Liver (tissue), 9 donors: ENCODE results near the gene TSKS. TPM values are rescaled to one million over a fixed set of nuclear protein-coding genes. Genes with fewer than 3 reads are reported as not detected.

Experiments used
- DNase-seq: peaks from one replicate; pipeline ENCODE4 v3.0.0-alpha.2; 2017; ENCODE audit warnings: low spot score
- H3K27ac ChIP-seq, 2 donors: one replicate each; pipeline ENCODE4 v1.7.0; 2013; ENCODE audit warnings: inconsistent platforms in 2 of 2, low read length in 2 of 2, control low read depth in 1 of 2, low read depth in 1 of 2, mild to moderate bottlenecking in 1 of 2
- H3K27me3 ChIP-seq, 4 donors: one replicate each; pipeline versions ENCODE4 v1.6.1 to v1.7.0; 2013; ENCODE audit warnings: low read length in 3 of 4, inconsistent platforms in 1 of 4, mild to moderate bottlenecking in 1 of 4, moderate library complexity in 1 of 4; ENCODE audit not compliant: control insufficient read depth in 4 of 4, insufficient read depth in 4 of 4
- H3K36me3 ChIP-seq, 4 donors: one replicate each; pipeline versions ENCODE4 v1.6.1 to v1.7.0; 2013; ENCODE audit warnings: low read length in 3 of 4, mild to moderate bottlenecking in 3 of 4, low read depth in 1 of 4, moderate library complexity in 1 of 4; ENCODE audit not compliant: control insufficient read depth in 4 of 4, insufficient read depth in 3 of 4
- H3K4me1 ChIP-seq, 4 donors: one replicate each; pipeline versions ENCODE4 v1.6.1 to v1.7.0; 2013; ENCODE audit warnings: low read length in 3 of 4, mild to moderate bottlenecking in 3 of 4, moderate library complexity in 1 of 4; ENCODE audit not compliant: control insufficient read depth in 4 of 4, insufficient read depth in 4 of 4
- H3K4me3 ChIP-seq, 3 donors: one replicate each; pipeline versions ENCODE4 v1.6.1 to v1.7.0; 2013; ENCODE audit warnings: low read length in 3 of 3, control low read depth in 1 of 3, low read depth in 1 of 3, mild to moderate bottlenecking in 1 of 3
- H3K9ac ChIP-seq, 2 donors: one replicate each; pipeline ENCODE4 v1.7.0; 2013; ENCODE audit warnings: low read length in 2 of 2, mild to moderate bottlenecking in 2 of 2, moderate library complexity in 2 of 2, control low read depth in 1 of 2, low read depth in 1 of 2
- H3K9me3 ChIP-seq, 4 donors: one replicate each; pipeline versions ENCODE4 v1.6.1 to v1.7.0; 2013; ENCODE audit warnings: low read length in 3 of 4; ENCODE audit not compliant: control insufficient read depth in 4 of 4
- FOXA1 ChIP-seq: IDR thresholded peaks from 2 replicates; pipeline ENCODE4 v1.6.1; 2016; ENCODE audit warnings: antibody characterized with exemption
- FOXA2 ChIP-seq: IDR thresholded peaks from 2 replicates; pipeline ENCODE4 v1.6.1; 2016; ENCODE audit warnings: antibody characterized with exemption
- GABPA ChIP-seq, 2 donors: IDR thresholded peaks in 1 of 2; conservative IDR thresholded peaks in 1 of 2; 2 replicates each; pipeline ENCODE4 v1.6.1; 2016; ENCODE audit warnings: antibody characterized with exemption in 2 of 2, mild to moderate bottlenecking in 1 of 2, moderate library complexity in 1 of 2
- HNF4G ChIP-seq: IDR thresholded peaks from 2 replicates; pipeline ENCODE4 v1.6.1; 2016; ENCODE audit warnings: antibody characterized with exemption
- JUND ChIP-seq, 2 donors: IDR thresholded peaks; 2 replicates each; pipeline ENCODE4 v1.6.1; 2016; ENCODE audit warnings: antibody characterized with exemption in 2 of 2
- MAX ChIP-seq: IDR thresholded peaks from 2 replicates; pipeline ENCODE4 v1.6.1; 2016; ENCODE audit warnings: antibody characterized with exemption
- RXRA ChIP-seq, 2 donors: IDR thresholded peaks; 2 replicates each; pipeline ENCODE4 v1.6.1; 2017 to 2018; ENCODE audit warnings: antibody characterized with exemption in 2 of 2, mild to moderate bottlenecking in 1 of 2
- SP1 ChIP-seq: IDR thresholded peaks from 2 replicates; pipeline ENCODE4 v1.6.1; 2018; ENCODE audit warnings: antibody characterized with exemption, mild to moderate bottlenecking
- TAF1 ChIP-seq: conservative IDR thresholded peaks from 2 replicates; pipeline ENCODE4 v1.6.1; 2016; ENCODE audit warnings: antibody characterized with exemption, mild to moderate bottlenecking
- YY1 ChIP-seq: IDR thresholded peaks from 2 replicates; pipeline ENCODE4 v1.6.1; 2016; ENCODE audit warnings: antibody characterized with exemption, mild to moderate bottlenecking
- WGBS: extraction: QIAGEN DNeasy Blood & Tissue Kit; methylation state at CpG from one replicate; pipeline ENCODE4 v1.1.7; 2013; 5-methylcytosine and 5-hydroxymethylcytosine counted together
- polyA plus RNA-seq, 2 donors: library from polyadenylated mRNA; stranded (reverse) in 1 of 2; unstranded in 1 of 2; fragments of 200-250 nt in 1 of 2; fragments of >200 nt in 1 of 2; fragmentation: Nextera tagmentation in 1 of 2; extraction: Ambion mirVana in 1 of 2; gene quantifications; one replicate each; pipeline versions ENCODE4 v1.2.1 to v1.2.3, GENCODE V29; 2013 to 2015
- total RNA-seq, 2 donors: library from RNA; depleted of rRNA; stranded (reverse); fragments of >200 nt; gene quantifications; one replicate each; pipeline ENCODE4 v1.2.3, GENCODE V29; 2014
- TF ChIP-seq, protein P1 (sequence below): IDR thresholded peaks from 2 replicates; pipeline ENCODE4 v1.6.1; 2016; ENCODE audit warnings: antibody characterized with exemption, mild to moderate bottlenecking
- TF ChIP-seq, protein P2 (sequence below): IDR thresholded peaks from 2 replicates; pipeline ENCODE4 v1.6.1; 2016; ENCODE audit warnings: antibody characterized with exemption
- TF ChIP-seq, protein P3 (sequence below): fragments of 150-350 bp; IDR thresholded peaks from 2 replicates; pipeline ENCODE4 v1.5.1; 2017; ENCODE audit warnings: improper control_type of control experiment, low read depth, low read length; ENCODE audit not compliant: missing input control
- TF ChIP-seq, protein P4 (sequence below): IDR thresholded peaks from 2 replicates; pipeline ENCODE4 v1.6.1; 2016; ENCODE audit warnings: antibody characterized with exemption
- donor health status: healthy.
- donor health status: healthy.
- donor health status: healthy.
- donor health status: healthy.
- donor health status: healthy.

The TSKS gene
- total and polyA plus RNA-seq, 4 donors = 0.07 to 0.61 (median 0.08) TPM; not detected in 1

DNA sequence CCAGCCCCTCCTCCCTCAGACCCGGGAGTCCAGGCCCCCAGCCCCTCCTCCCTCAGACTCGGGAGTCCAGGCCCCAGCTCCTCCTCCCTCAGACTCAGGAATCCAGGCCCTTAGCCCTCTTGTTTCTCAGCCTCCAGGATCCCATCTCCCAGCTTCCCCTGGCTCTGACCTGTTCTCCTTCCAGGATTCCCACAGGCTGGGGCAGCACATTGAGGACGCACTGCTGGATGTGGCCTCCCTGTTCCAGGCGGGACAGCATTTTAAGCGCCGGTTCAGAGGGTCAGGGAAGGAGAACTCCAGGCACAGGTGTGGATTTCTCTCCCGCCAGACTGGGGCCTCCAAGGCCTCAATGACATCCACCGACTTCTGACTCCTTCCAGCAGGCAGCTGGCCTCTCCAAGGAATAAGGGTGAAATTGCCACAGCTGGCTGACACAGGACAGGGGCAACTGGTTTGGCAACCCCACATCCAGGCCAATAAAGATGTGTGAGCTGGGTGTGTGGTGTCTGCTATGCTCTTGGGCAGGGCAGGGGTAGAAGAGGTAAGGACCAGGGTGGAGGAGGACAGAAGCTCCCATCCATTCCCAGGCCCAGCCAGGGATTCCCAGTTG lies 49.8 kb downstream of the TSKS start:
- WGBS = 76% methylated on average over 8 of the region's 8 CpGs
- no peak for DNase-seq

GRCh38 chr19:49712397-49712859 lies 50.7 kb downstream of the TSKS start:
- 69% methylated on average over 20 of the region's 20 CpGs for WGBS
- Histone ChIP-seq H3K9me3 (no peaks in the 10 kb centered on the region), H3K4me1 (no peaks in the 10 kb centered on the region), H3K27me3 (no peaks in the 10 kb centered on the region), H3K36me3 (no peaks in the 10 kb centered on the region), H3K27ac (no peak overlapping the region), H3K4me3 (no peak overlapping the region), H3K9ac (no peak overlapping the region)
- TF ChIP-seq, protein P1, sequence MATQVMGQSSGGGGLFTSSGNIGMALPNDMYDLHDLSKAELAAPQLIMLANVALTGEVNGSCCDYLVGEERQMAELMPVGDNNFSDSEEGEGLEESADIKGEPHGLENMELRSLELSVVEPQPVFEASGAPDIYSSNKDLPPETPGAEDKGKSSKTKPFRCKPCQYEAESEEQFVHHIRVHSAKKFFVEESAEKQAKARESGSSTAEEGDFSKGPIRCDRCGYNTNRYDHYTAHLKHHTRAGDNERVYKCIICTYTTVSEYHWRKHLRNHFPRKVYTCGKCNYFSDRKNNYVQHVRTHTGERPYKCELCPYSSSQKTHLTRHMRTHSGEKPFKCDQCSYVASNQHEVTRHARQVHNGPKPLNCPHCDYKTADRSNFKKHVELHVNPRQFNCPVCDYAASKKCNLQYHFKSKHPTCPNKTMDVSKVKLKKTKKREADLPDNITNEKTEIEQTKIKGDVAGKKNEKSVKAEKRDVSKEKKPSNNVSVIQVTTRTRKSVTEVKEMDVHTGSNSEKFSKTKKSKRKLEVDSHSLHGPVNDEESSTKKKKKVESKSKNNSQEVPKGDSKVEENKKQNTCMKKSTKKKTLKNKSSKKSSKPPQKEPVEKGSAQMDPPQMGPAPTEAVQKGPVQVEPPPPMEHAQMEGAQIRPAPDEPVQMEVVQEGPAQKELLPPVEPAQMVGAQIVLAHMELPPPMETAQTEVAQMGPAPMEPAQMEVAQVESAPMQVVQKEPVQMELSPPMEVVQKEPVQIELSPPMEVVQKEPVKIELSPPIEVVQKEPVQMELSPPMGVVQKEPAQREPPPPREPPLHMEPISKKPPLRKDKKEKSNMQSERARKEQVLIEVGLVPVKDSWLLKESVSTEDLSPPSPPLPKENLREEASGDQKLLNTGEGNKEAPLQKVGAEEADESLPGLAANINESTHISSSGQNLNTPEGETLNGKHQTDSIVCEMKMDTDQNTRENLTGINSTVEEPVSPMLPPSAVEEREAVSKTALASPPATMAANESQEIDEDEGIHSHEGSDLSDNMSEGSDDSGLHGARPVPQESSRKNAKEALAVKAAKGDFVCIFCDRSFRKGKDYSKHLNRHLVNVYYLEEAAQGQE = no peak
- TF ChIP-seq FOXA2 (no peak), RXRA (IDR thresholded peaks at IDR 0.05) (no peak), HNF4G (no peak), JUND (IDR thresholded peaks at IDR 0.05) (no peak), YY1 (no peak), MAX (no peak), GABPA (IDR thresholded peaks at IDR 0.05 in 1 of 2, conservative IDR thresholded peaks at IDR 0.05 in 1 of 2) (no peak), TAF1 (no peak), SP1 (no peak)
- TF ChIP-seq, protein P2, sequence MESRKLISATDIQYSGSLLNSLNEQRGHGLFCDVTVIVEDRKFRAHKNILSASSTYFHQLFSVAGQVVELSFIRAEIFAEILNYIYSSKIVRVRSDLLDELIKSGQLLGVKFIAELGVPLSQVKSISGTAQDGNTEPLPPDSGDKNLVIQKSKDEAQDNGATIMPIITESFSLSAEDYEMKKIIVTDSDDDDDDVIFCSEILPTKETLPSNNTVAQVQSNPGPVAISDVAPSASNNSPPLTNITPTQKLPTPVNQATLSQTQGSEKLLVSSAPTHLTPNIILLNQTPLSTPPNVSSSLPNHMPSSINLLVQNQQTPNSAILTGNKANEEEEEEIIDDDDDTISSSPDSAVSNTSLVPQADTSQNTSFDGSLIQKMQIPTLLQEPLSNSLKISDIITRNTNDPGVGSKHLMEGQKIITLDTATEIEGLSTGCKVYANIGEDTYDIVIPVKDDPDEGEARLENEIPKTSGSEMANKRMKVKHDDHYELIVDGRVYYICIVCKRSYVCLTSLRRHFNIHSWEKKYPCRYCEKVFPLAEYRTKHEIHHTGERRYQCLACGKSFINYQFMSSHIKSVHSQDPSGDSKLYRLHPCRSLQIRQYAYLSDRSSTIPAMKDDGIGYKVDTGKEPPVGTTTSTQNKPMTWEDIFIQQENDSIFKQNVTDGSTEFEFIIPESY = no peak
- TF ChIP-seq, protein P3, sequence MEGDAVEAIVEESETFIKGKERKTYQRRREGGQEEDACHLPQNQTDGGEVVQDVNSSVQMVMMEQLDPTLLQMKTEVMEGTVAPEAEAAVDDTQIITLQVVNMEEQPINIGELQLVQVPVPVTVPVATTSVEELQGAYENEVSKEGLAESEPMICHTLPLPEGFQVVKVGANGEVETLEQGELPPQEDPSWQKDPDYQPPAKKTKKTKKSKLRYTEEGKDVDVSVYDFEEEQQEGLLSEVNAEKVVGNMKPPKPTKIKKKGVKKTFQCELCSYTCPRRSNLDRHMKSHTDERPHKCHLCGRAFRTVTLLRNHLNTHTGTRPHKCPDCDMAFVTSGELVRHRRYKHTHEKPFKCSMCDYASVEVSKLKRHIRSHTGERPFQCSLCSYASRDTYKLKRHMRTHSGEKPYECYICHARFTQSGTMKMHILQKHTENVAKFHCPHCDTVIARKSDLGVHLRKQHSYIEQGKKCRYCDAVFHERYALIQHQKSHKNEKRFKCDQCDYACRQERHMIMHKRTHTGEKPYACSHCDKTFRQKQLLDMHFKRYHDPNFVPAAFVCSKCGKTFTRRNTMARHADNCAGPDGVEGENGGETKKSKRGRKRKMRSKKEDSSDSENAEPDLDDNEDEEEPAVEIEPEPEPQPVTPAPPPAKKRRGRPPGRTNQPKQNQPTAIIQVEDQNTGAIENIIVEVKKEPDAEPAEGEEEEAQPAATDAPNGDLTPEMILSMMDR = no peak
- TF ChIP-seq, protein P4, sequence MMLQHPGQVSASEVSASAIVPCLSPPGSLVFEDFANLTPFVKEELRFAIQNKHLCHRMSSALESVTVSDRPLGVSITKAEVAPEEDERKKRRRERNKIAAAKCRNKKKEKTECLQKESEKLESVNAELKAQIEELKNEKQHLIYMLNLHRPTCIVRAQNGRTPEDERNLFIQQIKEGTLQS = no peak
- DNase-seq = peak; percentile 53

More for the DNA sequence above, 49.8 kb downstream of the TSKS start:
- Histone ChIP-seq H3K27me3 (no peaks in the 10 kb centered on the region), H3K36me3 (no peaks in the 10 kb centered on the region), H3K9ac (no peak overlapping the region), H3K4me1 (no peaks in the 10 kb centered on the region), H3K27ac (no peak overlapping the region), H3K4me3 (no peak overlapping the region), H3K9me3 (no peaks in the 10 kb centered on the region)
- TF ChIP-seq FOXA1 = no peak
- TF ChIP-seq HNF4G = no peak
